Omental fat pad (tissue), 4 donors: ENCODE measurements around the gene TMIGD1. TPM values are rescaled to one million over a fixed set of nuclear protein-coding genes. Genes with fewer than 3 reads are reported as not detected.
"Not testable (repeated sequence)": the region's sequence is repeated elsewhere in the genome, so short reads cannot be mapped to it uniquely, and the experiment has no call there.

ENCODE experiments used
- ATAC-seq: fragments of 150-250 bp; one replicate; pipeline ENCODE4 v1.9.1; 2016; ENCODE audit warnings: mild to moderate bottlenecking, moderate library complexity; ENCODE audit not compliant: low FRiP score
- DNase-seq: peaks from one replicate; pipeline ENCODE4 v3.0.0-alpha.2; 2019; ENCODE audit warnings: low spot score
- total RNA-seq, 4 donors: library from RNA; depleted of rRNA; stranded (reverse); fragments of >200 nt; gene quantifications; one replicate each; pipeline ENCODE4 v1.1.0, GENCODE V29; 2016
- TF ChIP-seq, protein P1 (sequence below), 3 donors: fragments of 450-650 bp; IDR thresholded peaks; one replicate each; pipeline ENCODE4 v1.5.1; 2016 to 2017; ENCODE audit warnings: antibody characterized with exemption in 3 of 3, mild to moderate bottlenecking in 3 of 3, moderate library complexity in 2 of 3

Gene TMIGD1
- total RNA-seq, 4 donors from 2014 or later: not detected

DNA sequence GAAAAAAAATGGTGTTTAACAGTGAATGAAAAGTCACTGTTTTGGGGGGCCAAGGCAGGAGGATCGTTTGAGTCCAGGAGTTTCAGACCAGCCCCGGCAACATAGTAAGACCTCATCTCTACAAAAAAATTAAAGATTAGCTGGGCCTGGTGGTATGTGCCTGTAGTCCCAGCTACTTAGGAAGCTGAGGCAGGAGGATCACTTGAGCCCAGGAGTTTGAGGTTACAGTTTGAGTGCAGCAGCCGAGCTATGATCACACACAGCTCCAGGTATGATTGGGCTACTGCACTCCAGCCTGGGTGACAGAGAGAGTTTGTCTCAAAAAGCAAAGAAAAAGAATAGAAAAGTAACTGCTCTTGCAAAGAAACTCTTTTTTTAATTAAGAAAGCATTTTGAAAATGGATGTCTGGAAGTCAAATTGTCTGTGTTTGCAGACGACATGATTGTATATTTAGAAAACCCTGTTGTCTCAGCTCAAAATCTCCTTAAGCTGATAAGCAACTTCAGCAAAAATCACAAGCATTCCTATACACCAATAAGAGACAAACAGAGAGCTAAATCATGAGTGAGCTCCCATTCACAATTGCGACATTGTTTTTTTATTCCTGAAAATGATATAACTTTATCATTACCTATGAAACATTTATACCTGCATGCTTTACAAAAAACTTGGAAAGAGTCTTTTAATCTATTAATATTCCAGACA is 24.4 kb upstream of the TMIGD1 start:
- DNase-seq (no peak), ATAC-seq (no peak)
- TF ChIP-seq, protein P1, sequence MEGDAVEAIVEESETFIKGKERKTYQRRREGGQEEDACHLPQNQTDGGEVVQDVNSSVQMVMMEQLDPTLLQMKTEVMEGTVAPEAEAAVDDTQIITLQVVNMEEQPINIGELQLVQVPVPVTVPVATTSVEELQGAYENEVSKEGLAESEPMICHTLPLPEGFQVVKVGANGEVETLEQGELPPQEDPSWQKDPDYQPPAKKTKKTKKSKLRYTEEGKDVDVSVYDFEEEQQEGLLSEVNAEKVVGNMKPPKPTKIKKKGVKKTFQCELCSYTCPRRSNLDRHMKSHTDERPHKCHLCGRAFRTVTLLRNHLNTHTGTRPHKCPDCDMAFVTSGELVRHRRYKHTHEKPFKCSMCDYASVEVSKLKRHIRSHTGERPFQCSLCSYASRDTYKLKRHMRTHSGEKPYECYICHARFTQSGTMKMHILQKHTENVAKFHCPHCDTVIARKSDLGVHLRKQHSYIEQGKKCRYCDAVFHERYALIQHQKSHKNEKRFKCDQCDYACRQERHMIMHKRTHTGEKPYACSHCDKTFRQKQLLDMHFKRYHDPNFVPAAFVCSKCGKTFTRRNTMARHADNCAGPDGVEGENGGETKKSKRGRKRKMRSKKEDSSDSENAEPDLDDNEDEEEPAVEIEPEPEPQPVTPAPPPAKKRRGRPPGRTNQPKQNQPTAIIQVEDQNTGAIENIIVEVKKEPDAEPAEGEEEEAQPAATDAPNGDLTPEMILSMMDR (IDR thresholded peaks at IDR 0.05): no peak

DNA sequence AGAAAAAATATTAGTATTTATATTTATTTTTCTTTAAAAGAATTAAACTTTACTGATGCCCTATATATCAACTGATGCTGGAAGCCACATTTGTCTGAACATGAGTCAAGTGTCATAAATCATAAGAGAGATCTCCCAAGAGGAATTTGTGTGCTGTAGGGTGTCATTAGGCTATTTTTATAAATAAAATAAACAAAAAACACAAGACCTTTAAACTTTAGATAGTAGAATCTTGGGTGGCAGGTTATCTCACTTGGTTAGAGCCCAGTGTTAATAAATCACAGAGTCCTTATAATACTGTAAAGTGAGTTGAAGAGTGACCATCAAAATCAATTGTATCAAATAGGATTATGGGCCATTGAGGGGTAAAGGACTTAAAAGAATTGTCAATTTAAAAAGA is 23.6 kb upstream of the TMIGD1 start:
- ATAC-seq (no peak), DNase-seq (no peak)
- TF ChIP-seq, protein P1 (IDR thresholded peaks at IDR 0.05): no peak

DNA sequence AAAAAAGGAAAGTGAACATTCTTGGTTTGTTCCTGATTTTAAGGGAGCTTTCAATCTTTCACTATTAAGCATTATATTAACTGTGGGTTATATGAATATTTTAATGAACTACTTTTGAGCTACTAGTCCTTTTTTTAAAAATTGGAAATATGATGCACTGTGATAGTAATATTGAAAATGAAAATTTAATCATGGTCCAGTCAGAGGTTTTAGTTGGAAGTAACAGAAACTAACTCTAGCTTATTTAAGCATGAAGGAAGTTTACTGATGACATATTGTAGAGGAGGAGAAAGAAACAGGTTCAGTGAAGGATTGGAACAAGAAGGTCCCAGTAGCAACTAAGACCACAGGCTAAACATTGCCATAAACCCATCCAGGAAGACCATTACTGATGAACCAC is 20.8 kb upstream of the TMIGD1 start:
- TF ChIP-seq, protein P1 (IDR thresholded peaks at IDR 0.05): no peak
- ATAC-seq: no peak
- no peak for DNase-seq

DNA sequence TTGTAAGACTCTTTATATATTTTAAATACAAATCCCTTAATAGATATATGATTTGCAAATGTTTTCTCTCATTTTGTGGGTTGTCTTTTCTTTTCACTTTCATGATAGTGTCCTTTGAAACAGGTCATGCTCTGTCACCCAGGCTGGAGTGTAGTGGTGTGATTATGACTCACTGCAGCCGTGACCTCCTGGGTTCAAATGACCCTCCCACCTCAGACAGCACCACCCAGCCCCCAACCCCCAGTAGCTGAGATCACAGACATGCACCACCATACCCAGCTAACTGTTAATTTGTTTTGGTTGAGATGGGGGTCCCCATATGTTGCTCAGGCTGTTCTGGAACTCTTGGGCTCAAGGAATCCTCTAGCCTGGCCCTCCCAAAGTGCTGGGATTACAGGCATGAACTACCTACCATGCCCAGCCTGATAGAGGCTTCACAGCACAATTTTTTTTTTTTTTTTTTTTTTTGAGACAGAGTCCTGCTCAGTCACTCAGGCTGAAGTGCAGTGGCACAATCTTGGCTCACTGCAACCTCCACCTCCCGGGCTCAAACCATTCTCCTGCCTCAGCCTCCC is 18.5 kb upstream of the TMIGD1 start:
- TF ChIP-seq, protein P1 (IDR thresholded peaks at IDR 0.05): no peak
- DNase-seq (no peak), ATAC-seq (no peak)

DNA sequence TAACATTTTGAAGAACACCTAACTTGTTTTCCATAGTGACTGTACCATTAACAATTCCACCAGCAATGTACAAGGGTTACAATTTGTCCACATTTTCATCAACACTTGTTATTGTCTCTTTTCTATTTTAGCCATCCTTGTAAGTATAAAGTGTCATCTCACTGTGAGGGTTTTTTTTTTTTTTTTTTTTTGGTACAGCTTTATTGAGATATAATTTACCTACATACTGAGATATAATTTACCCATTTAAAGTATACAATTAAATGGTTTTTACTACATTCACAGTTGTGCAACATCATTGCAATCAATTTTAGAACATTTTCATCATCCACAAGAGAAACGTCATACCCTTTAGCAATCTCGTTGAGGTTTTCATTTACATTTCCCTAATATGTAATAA is 17.9 kb upstream of the TMIGD1 start:
- TF ChIP-seq, protein P1 (IDR thresholded peaks at IDR 0.05): no peak
- no peak for ATAC-seq
- DNase-seq: no peak

DNA sequence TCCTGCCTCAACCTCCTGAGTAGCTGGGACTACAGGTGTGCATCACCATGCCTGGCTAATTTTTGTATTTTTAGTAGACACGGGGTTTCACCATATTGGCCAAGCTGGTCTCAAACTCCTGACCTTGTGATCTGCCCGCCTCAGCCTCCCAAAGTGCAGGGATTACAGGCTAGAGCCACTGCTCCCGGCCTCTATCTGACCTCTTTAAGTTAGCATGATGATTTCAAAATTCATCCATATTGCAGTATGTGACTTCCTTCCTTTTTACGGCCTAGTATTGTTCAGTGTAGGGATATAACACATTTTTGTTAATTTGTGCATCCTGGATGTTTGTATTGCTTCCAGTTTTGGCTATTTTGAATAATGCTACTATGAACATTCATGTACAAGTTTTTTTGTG is 17.4 kb upstream of the TMIGD1 start:
- ATAC-seq, DNase-seq: not testable (repeated sequence)

DNA sequence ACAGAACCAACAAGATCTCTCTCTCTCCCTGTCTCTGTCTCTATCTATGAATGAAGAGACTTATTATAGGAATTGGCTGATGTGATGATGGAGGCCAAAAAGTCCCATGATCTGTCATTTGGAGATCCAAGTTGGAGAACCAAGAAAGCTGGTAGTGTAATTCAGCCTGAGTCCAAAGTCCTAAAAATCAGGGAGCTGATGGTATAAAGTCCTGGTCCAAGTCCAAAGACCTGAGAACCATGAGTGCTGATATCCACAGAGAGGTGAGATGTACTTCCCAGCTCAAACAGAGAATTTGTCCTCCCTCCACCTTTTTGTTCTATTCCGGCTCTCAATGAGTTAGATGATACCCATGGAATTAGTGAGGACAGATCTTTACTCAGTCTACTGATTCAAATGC is 15.4 kb upstream of the TMIGD1 start:
- ATAC-seq (no peak), DNase-seq (no peak)

More for the DNA sequence above, 15.4 kb upstream of the TMIGD1 start:
- TF ChIP-seq, protein P1 (IDR thresholded peaks at IDR 0.05): no peak
